Measurements from ENCODE around the gene IGSF3.

IGSF3 gene

DNA sequence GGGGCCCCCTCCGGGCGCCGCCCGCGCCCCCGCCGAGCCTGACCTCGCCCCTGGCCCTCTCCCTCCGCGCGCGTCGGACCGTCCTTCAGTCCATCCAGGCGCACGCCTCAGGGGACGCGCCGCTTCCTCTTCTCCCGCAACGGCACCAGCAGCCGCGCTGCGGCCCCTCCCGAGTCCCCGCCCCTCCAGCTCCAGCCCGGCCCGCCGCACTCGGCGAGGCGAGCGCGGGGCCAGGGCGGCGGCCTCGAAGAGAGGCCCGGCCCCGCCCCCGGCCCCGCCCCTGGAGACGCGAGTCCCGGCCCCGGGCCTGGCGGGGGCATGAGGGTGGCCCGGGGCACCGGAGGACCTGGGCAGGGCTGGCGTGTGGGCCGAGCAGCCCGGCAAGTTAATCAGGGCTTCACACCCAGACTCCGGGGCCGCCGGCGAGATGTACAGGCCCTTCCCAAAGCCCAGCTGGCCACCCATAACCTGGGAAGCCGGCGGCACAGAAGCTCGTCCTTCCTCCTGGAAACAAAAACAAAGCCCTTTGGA, at the start of gene IGSF3:
Gene IGSF3 (minus strand): TSS at position 159 of the 531 bp plus-strand sequence. CDS start 1,407 bp downstream, outside the sequence.
- no peak for DNase-seq

DNA sequence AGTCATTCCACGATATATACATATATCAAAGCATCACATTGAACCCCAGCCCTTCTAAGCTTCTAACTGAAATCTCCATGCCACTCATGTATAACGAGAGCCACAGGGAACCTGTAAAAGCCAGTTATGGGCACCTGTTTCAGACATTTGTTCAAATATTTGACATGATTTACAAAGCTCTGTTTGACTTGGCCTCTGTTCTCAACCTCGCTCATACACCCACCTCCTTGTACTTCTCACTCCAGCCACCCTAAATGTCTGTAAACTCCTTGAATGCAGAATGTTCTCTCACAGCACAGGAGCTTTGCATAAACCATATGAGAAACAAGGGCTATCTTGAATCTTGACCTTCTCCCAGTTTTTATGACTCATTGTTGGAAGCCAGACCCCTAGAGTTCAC, 49.8 kb upstream of the IGSF3 start:
- no peak for DNase-seq

DNA sequence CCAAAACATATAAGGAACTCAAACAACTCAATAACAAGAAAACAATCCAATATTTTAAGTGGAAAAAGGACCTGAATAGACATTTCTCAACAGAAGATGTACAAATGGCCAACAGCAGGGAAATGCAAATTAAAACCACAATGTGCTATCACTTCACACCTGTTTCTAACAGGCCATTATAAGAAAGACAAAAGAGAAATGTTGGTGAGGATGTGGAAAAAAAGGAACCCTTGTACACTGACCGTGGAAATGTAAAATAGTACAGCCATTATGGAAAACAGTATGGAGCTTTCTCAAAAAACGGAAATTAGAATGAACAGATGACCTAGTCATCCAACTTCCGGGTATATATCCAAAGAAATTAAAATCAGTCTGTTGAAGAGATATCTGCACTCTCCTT, 48.9 kb upstream of the IGSF3 start:
- DNase-seq, result no peak

- no peak for DNase-seq
These were observed 45.9 kb upstream of the IGSF3 start for GRCh38 chr1:116713474-116713873.

DNA sequence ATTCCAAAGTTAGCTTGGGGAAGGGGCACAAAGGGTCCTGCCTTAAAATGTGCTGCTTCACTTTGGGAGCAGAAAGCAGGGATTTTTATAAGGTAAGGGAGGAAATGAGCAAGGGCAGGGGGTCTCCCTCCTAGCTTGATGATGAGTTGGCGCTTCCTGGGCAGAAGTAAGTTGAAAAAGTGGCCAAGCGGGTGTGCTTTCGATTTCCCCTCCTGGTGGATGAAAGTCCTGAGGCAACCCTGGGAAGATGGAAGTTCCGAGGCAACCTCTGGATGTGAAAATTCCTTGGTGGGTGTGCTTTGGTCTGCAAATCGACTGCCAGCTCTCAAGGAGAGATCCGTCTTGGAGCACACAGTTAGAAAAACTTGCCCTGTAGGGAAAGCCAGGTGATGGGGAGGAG, 45.0 kb upstream of the IGSF3 start:
- no peak for DNase-seq

- DNase-seq, result peak; percentile 71
These were observed 43.8 kb upstream of the IGSF3 start for GRCh38 chr1:116711263-116711840.

GRCh38 chr1:116710420-116711262, 43.1 kb upstream of the IGSF3 start:
- DNase-seq, result no peak

- DNase-seq, result no peak
These were observed 42.2 kb upstream of the IGSF3 start for GRCh38 chr1:116709666-116710167.

DNA sequence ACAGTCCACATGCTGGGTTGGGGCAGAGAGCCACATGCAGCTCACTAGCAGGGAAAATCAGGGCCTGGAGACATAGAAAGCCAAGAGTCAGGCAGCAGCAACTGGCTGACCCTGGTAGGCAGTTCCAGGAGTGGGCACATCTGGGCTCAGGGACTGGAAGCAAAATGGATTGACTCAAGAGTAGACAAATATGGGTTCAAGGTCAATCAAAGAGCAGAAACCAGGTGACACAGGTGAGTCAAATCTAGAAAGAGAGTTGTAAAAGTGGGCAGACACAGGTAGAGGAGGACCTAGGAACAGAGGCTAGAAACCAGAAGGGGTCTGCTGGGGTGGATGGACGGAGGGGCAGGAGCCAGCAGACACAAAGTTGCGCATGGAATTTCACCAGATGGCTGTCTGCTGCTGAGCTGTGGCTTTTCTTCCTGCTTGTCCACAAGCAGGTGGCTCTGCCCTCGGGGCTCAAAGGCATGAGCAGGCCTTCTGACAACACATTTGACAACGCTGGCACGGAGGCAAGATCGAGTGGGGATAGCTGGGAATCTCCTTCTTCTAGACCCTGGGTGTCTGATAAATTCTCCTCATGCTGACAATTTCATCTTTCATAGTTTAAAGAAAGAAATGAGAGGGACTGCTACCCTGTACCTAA, 40.8 kb upstream of the IGSF3 start:
- no peak for DNase-seq

- no peak for DNase-seq
These were observed 39.3 kb upstream of the IGSF3 start for GRCh38 chr1:116706841-116707240.

DNA sequence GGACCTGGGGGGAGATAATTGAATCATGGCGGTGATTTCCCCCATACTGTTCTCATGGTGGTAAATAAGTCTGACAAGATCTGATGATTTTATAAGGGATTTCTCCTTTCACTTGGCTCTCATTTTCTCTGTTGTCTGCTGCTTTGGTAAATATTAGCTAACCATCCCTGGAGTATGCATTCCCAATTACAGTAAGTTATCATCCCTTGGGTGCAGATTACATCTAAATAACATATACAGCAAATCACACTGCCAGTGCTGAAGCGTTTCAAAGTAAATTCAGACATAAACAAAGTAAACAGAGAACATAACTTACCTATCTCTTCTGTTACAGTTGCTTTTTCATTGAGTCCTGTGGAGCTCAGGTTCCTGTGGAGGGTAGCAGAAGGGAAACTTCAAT, 38.6 kb upstream of the IGSF3 start:
- no peak for DNase-seq

DNA sequence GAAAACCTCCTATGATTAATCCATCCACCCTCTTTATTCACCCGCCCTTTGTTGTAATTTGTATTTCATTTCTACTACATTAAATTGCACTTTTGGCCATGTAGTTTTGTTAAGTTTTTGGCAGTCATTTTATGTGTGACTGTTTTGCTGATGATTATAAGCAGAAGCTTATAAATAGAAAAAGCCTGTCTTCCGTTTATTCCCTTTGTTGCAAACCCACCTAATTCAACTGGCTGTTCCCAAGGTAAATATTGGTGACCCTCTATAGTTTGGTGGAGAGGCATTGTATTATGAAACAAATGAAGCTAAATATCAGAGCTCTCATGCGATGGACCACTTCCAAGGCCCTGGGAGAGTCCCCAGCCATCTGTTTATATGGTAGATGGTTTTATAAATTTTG, 36.7 kb upstream of the IGSF3 start:
- no peak for DNase-seq

DNA sequence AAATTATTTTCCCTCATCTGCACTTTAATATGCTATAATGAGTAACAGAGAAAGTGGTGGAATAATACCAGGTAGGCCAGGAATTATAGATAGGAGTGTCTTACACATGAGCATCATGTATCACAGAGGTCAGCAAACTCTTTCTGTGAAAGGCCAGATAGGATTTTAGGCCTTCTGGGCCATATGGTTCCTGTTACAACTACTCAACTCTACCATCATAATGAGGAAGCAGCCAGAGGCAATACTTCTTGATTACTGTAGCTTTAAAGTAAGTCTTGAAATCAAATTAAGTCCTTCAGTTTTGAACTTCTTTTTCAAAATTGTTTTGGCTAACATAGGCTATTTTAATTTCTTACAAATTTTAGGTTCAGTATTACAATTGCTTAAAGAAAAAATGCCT, 32.1 kb upstream of the IGSF3 start:
- DNase-seq, result no peak

GRCh38 chr1:116698244-116698595, 30.7 kb upstream of the IGSF3 start:
- DNase-seq, result no peak

DNA sequence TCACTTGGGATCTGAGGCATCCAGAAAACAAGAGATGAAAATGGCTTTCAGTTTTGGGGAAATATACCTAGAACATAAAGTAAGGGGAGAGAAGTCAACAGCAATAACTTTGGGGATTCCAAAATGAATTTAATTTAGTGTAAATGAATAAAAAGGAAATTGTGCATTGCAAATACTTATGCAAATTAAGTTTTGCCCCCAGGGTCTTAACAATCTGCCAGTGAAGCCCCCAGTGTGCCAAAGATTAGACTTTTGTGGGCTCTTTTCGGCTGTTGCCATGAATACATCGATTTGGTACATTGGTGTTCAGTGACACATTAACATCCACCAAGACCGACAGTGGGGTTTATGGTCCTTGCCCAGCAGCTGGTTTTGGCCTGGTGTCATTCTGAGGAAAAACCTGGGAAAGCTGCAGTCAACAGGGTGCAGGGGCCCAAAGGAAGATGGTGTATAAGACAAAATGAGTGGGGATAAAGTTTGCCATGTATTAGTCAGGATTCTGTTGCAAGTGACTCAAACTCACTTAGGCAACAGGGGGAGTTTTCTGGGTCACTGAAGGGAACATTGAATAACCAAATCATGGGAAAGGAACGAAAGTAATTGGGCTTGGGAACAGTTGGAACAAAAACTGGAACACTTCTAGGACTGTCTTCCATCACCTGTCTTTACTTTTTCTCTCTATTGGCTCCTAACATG, 30.2 kb upstream of the IGSF3 start:
- no peak for DNase-seq

GRCh38 chr1:116694524-116694923, 27.0 kb upstream of the IGSF3 start:
- DNase-seq, result no peak

GRCh38 chr1:116693759-116694480, 26.4 kb upstream of the IGSF3 start:
- DNase-seq, result no peak

- no peak for DNase-seq
These were observed 25.3 kb upstream of the IGSF3 start for GRCh38 chr1:116692879-116693278.

DNA sequence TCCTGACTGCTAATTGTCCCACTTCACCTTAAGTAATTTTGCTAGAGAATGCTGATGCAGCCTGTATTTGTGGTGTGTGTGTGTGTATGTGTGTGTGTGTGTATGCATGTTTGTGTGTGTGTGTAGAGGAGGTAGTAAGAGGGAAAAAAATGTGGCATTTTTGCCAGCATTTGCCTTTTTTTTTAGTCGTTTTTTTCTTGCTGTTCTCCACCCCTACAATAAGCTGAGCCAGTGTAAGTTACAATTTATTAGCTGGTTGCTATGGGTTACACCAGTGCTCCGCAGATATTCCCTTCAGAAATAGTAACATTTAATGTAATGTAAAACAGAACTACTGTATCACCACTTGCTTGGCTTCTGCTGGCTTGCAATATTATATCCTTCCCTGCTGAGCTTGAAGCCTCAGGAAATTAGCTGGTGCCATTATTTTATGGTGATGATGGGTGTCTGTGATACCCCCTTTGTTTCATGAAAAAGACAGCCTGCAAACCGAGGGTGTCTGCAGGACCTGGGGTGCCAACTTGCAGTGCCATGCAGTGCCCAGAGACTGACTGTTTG, 23.4 kb upstream of the IGSF3 start:
- no peak for DNase-seq

GRCh38 chr1:116690396-116690848, 22.9 kb upstream of the IGSF3 start:
- no peak for DNase-seq

GRCh38 chr1:116686723-116687352, 19.3 kb upstream of the IGSF3 start:
- DNase-seq, result no peak

Measured in NCI-H1694 (cell line).